Measurements from ENCODE around the gene PPP1R27.

Gene PPP1R27

GRCh38 chr17:81860756-81861568 lies 26.1 kb upstream of the PPP1R27 start:
- peak; percentile 93 for TF ChIP-seq POLR2AphosphoS5 (IDR thresholded peaks at IDR 0.05; ENCODE audit: low read depth, low read length)
- peak; percentile 88 for TF ChIP-seq TAF1 (IDR thresholded peaks at IDR 0.05; ENCODE audit: borderline replicate concordance, insufficient read depth, low read length)
- TF ChIP-seq FOXP2 (optimal IDR thresholded peaks at IDR 0.05; ENCODE audit: borderline replicate concordance, extremely low read depth, extremely low read length, insufficient read depth): no peak
- peak; percentile 96; the same call in 1 of the 2 replicates for TF ChIP-seq SIN3A (IDR thresholded peaks at IDR 0.05; ENCODE audit: borderline replicate concordance, insufficient read depth, low read length)
- TF ChIP-seq REST (IDR thresholded peaks at IDR 0.05; ENCODE audit: insufficient read depth in 1 of 2, low read depth in 2 of 2, low read length in 2 of 2): peak in 1 of 2 experiments; percentile 67; a peak in 1 of 4 replicates

- TF ChIP-seq POLR2AphosphoS5 (IDR thresholded peaks at IDR 0.05; ENCODE audit: low read depth, low read length) (peak; percentile 88; the same call in 1 of the 2 replicates), FOXP2 (optimal IDR thresholded peaks at IDR 0.05; ENCODE audit: borderline replicate concordance, extremely low read depth, extremely low read length, insufficient read depth) (no peak), TAF1 (IDR thresholded peaks at IDR 0.05; ENCODE audit: borderline replicate concordance, insufficient read depth, low read length) (peak; percentile 84), SIN3A (IDR thresholded peaks at IDR 0.05; ENCODE audit: borderline replicate concordance, insufficient read depth, low read length) (0 out of 2 replicates have a peak, but pooled peaks have one; percentile 42), REST (IDR thresholded peaks at IDR 0.05; ENCODE audit: insufficient read depth in 1 of 2, low read depth in 2 of 2, low read length in 2 of 2) (peak in 1 of 2 experiments; percentile 47; a peak in 1 of 4 replicates)
These were observed 25.3 kb upstream of the PPP1R27 start, which contains the start of gene P4HB for GRCh38 chr17:81859906-81860755. TSS of gene P4HB (minus strand) at chr17:81860535. CDS start at chr17:81860471, 64 bp downstream.

GRCh38 chr17:81858967-81859905 lies 24.4 kb upstream of the PPP1R27 start:
- TF ChIP-seq SIN3A (IDR thresholded peaks at IDR 0.05; ENCODE audit: borderline replicate concordance, insufficient read depth, low read length): no peak
- peak; percentile 54; the same call in 1 of the 2 replicates for TF ChIP-seq POLR2AphosphoS5 (IDR thresholded peaks at IDR 0.05; ENCODE audit: low read depth, low read length)

GRCh38 chr17:81858170-81858966 lies 23.5 kb upstream of the PPP1R27 start:
- TF ChIP-seq TAF1 (IDR thresholded peaks at IDR 0.05; ENCODE audit: borderline replicate concordance, insufficient read depth, low read length) (no peak), REST (IDR thresholded peaks at IDR 0.05; ENCODE audit: insufficient read depth in 1 of 2, low read depth in 2 of 2, low read length in 2 of 2) (no peak), SIN3A (IDR thresholded peaks at IDR 0.05; ENCODE audit: borderline replicate concordance, insufficient read depth, low read length) (no peak), POLR2AphosphoS5 (IDR thresholded peaks at IDR 0.05; ENCODE audit: low read depth, low read length) (no peak), FOXP2 (optimal IDR thresholded peaks at IDR 0.05; ENCODE audit: borderline replicate concordance, extremely low read depth, extremely low read length, insufficient read depth) (no peak)

All from PFSK-1 (cell line).